DMS114 treated with DMSO at 0.1 percent for 48 hours (cell line): Measurements from ENCODE around the gene ZNF700.
"Not testable (repeated sequence)": the region's sequence is repeated elsewhere in the genome, so short reads cannot be mapped to it uniquely, and the experiment has no call there.

Experiments used
- DNase-seq: peaks from one replicate; lab custom pipeline; 2025; ENCODE audit not compliant: unreplicated experiment; lab: John Stamatoyannopoulos, UW

ZNF700 gene

DNA sequence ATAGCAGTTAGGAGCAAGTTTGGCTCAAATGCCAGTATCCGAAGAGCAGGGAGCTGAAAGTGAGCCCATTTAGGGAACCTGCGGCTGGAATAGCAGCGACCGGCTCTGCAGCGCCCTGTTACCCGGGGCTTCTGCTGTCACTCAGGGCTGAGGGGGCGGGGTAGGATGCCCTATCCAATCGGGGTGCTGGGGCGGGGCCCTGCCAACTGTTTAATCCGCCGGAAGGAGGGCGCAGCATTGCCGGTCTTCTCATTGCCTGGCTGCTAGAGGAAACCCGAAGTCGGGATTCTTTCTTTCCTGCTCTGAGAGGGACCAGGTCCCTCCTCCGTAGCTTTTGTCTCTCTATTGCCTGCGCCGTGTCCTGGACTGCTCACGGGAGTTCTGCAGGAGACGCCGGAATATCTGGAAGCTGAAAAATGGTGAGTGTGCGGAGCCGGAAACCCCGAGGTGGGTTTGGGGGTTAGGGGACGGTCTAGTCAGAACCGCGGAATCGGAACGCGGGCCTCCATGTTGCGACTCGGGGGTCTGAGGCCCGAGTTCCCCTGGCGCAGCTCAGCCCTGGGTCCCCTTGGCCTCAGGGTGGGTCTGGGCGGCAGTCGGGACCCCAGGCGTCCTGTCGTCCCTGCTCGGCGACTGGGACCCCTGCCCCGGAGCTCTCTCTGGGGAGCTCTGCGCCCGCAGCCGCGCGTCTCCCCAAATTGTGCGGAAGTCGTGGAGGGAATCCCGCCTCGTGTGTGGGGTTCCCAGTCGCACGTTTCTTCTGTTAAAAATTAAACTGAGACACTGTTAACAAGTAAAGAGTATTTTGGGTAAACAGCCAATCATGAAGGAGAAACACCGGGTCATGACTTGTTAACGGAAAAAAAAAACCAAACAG lies 62.7 kb downstream of the ZNF700 start:
- peak; percentile 76 for DNase-seq

DNA sequence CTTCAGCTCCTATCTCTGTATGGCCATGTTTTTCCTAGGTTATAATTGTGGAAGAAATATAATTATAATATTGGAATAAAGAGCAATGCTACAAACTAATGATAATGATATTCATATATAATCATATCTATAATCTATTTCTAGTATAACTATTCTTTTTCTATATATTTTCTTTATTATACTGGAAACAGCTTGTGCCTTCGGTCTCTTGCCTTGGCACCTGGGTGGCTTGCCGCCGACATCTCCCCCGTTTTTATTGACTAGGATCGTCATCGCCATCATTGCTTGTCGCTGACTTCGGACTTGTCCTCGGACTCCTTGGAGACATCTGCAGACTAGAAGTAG lies 64.2 kb downstream of the ZNF700 start:
- no peak for DNase-seq

- DNase-seq, result not testable (repeated sequence)
These were observed 67.0 kb downstream of the ZNF700 start for GRCh38 chr19:11991921-11992320.

GRCh38 chr19:11995174-11995573 lies 70.3 kb downstream of the ZNF700 start:
- no peak for DNase-seq
